ENCODE results near the gene RTP4.

Gene RTP4

GRCh38 chr3:187369089-187369447 lies 883 bp downstream of the RTP4 start:
- H3K4me1 ChIP-seq (ENCODE audit: insufficient read depth, insufficient read length) = no peaks in the 10 kb centered on the region
- no peaks in the 10 kb centered on the region for H3K27me3 ChIP-seq (ENCODE audit: insufficient read depth, insufficient read length)
- no peaks in the 10 kb centered on the region; the same call in 1 of the 2 replicates for H3K9me3 ChIP-seq (ENCODE audit: insufficient read depth, low read length)
- no peak overlapping the region for H3K9ac ChIP-seq (ENCODE audit: insufficient read length, low read depth)
- no peak for TF ChIP-seq SUZ12 (IDR thresholded peaks at IDR 0.05; ENCODE audit: extremely low read depth, insufficient read depth, insufficient read length)
- TF ChIP-seq ZNF274 (IDR thresholded peaks at IDR 0.05; ENCODE audit: low read depth, low read length) = no peak
- no peak for TF ChIP-seq YY1 (IDR thresholded peaks at IDR 0.05; ENCODE audit: insufficient read depth, insufficient read length)
- H3K4me3 ChIP-seq (ENCODE audit: insufficient read length, low read depth) = no peak overlapping the region
- H3K36me3 ChIP-seq (ENCODE audit: insufficient read depth, insufficient read length, low read length) = no peaks in the 10 kb centered on the region
- DNase-seq (ENCODE audit: low read depth, low spot score) = no peak

- H3K27me3 ChIP-seq (ENCODE audit: insufficient read depth, insufficient read length) = no peaks in the 10 kb centered on the region
- no peaks in the 10 kb centered on the region; the same call in 1 of the 2 replicates for H3K9me3 ChIP-seq (ENCODE audit: insufficient read depth, low read length)
- no peak overlapping the region for H3K9ac ChIP-seq (ENCODE audit: insufficient read length, low read depth)
- TF ChIP-seq ZNF274 (IDR thresholded peaks at IDR 0.05; ENCODE audit: low read depth, low read length) (no peak), YY1 (IDR thresholded peaks at IDR 0.05; ENCODE audit: insufficient read depth, insufficient read length) (no peak), SUZ12 (IDR thresholded peaks at IDR 0.05; ENCODE audit: extremely low read depth, insufficient read depth, insufficient read length) (no peak)
- no peaks in the 10 kb centered on the region for H3K4me1 ChIP-seq (ENCODE audit: insufficient read depth, insufficient read length)
- no peak overlapping the region for H3K4me3 ChIP-seq (ENCODE audit: insufficient read length, low read depth)
- no peaks in the 10 kb centered on the region for H3K36me3 ChIP-seq (ENCODE audit: insufficient read depth, insufficient read length, low read length)
- DNase-seq (ENCODE audit: low read depth, low spot score) = no peak
Observed at GRCh38 chr3:187370051-187370450, 1.9 kb downstream of the RTP4 start.

GRCh38 chr3:187375581-187375980 lies 7.4 kb downstream of the RTP4 start:
- Histone ChIP-seq H3K9me3 (ENCODE audit: insufficient read depth, low read length) (no peaks in the 10 kb centered on the region), H3K36me3 (ENCODE audit: insufficient read depth, insufficient read length, low read length) (no peaks in the 10 kb centered on the region), H3K27me3 (ENCODE audit: insufficient read depth, insufficient read length) (no peaks in the 10 kb centered on the region), H3K4me1 (ENCODE audit: insufficient read depth, insufficient read length) (no peaks in the 10 kb centered on the region), H3K4me3 (ENCODE audit: insufficient read length, low read depth) (no peak overlapping the region), H3K9ac (ENCODE audit: insufficient read length, low read depth) (no peak overlapping the region)
- no peak for TF ChIP-seq YY1 (IDR thresholded peaks at IDR 0.05; ENCODE audit: insufficient read depth, insufficient read length)
- TF ChIP-seq ZNF274 (IDR thresholded peaks at IDR 0.05; ENCODE audit: low read depth, low read length) = no peak
- no peak for TF ChIP-seq SUZ12 (IDR thresholded peaks at IDR 0.05; ENCODE audit: extremely low read depth, insufficient read depth, insufficient read length)
- DNase-seq (ENCODE audit: low read depth, low spot score) = no peak

- no peaks in the 10 kb centered on the region for H3K9me3 ChIP-seq (ENCODE audit: insufficient read depth, low read length)
- H3K9ac ChIP-seq (ENCODE audit: insufficient read length, low read depth) = no peak overlapping the region
- no peaks in the 10 kb centered on the region for H3K4me1 ChIP-seq (ENCODE audit: insufficient read depth, insufficient read length)
- DNase-seq (ENCODE audit: low read depth, low spot score) = no peak
- no peak for TF ChIP-seq ZNF274 (IDR thresholded peaks at IDR 0.05; ENCODE audit: low read depth, low read length)
- TF ChIP-seq SUZ12 (IDR thresholded peaks at IDR 0.05; ENCODE audit: extremely low read depth, insufficient read depth, insufficient read length) = no peak
- no peak for TF ChIP-seq YY1 (IDR thresholded peaks at IDR 0.05; ENCODE audit: insufficient read depth, insufficient read length)
- H3K27me3 ChIP-seq (ENCODE audit: insufficient read depth, insufficient read length) = no peaks in the 10 kb centered on the region
- no peak overlapping the region for H3K4me3 ChIP-seq (ENCODE audit: insufficient read length, low read depth)
- no peaks in the 10 kb centered on the region for H3K36me3 ChIP-seq (ENCODE audit: insufficient read depth, insufficient read length, low read length)
Observed at GRCh38 chr3:187377842-187378241, 9.7 kb downstream of the RTP4 start.

GRCh38 chr3:187382609-187383151 lies 14.5 kb downstream of the RTP4 start:
- Histone ChIP-seq H3K9me3 (ENCODE audit: insufficient read depth, low read length) (no peaks in the 10 kb centered on the region), H3K36me3 (ENCODE audit: insufficient read depth, insufficient read length, low read length) (no peaks in the 10 kb centered on the region), H3K27me3 (ENCODE audit: insufficient read depth, insufficient read length) (no peaks in the 10 kb centered on the region), H3K4me3 (ENCODE audit: insufficient read length, low read depth) (no peak overlapping the region), H3K4me1 (ENCODE audit: insufficient read depth, insufficient read length) (peaks cover 4% of the 10 kb centered on the region), H3K9ac (ENCODE audit: insufficient read length, low read depth) (no peak overlapping the region)
- DNase-seq (ENCODE audit: low read depth, low spot score) = no peak
- TF ChIP-seq ZNF274 (IDR thresholded peaks at IDR 0.05; ENCODE audit: low read depth, low read length) (no peak), YY1 (IDR thresholded peaks at IDR 0.05; ENCODE audit: insufficient read depth, insufficient read length) (no peak), SUZ12 (IDR thresholded peaks at IDR 0.05; ENCODE audit: extremely low read depth, insufficient read depth, insufficient read length) (no peak)

GRCh38 chr3:187383246-187383645 lies 15.1 kb downstream of the RTP4 start:
- Histone ChIP-seq H3K4me1 (ENCODE audit: insufficient read depth, insufficient read length) (peaks cover 4% of the 10 kb centered on the region), H3K27me3 (ENCODE audit: insufficient read depth, insufficient read length) (no peaks in the 10 kb centered on the region), H3K36me3 (ENCODE audit: insufficient read depth, insufficient read length, low read length) (no peaks in the 10 kb centered on the region), H3K4me3 (ENCODE audit: insufficient read length, low read depth) (no peak overlapping the region), H3K9ac (ENCODE audit: insufficient read length, low read depth) (no peak overlapping the region), H3K9me3 (ENCODE audit: insufficient read depth, low read length) (no peaks in the 10 kb centered on the region)
- TF ChIP-seq ZNF274 (IDR thresholded peaks at IDR 0.05; ENCODE audit: low read depth, low read length) (no peak), YY1 (IDR thresholded peaks at IDR 0.05; ENCODE audit: insufficient read depth, insufficient read length) (no peak), SUZ12 (IDR thresholded peaks at IDR 0.05; ENCODE audit: extremely low read depth, insufficient read depth, insufficient read length) (no peak)
- no peak for DNase-seq (ENCODE audit: low read depth, low spot score)

GRCh38 chr3:187385296-187385695 lies 17.1 kb downstream of the RTP4 start:
- Histone ChIP-seq H3K9me3 (ENCODE audit: insufficient read depth, low read length) (0 out of 2 replicates have a peak, but pooled peaks cover 7% of the 10 kb centered on the region), H3K27me3 (ENCODE audit: insufficient read depth, insufficient read length) (no peaks in the 10 kb centered on the region), H3K36me3 (ENCODE audit: insufficient read depth, insufficient read length, low read length) (no peaks in the 10 kb centered on the region), H3K4me3 (ENCODE audit: insufficient read length, low read depth) (no peak overlapping the region), H3K4me1 (ENCODE audit: insufficient read depth, insufficient read length) (peaks cover 4% of the 10 kb centered on the region), H3K9ac (ENCODE audit: insufficient read length, low read depth) (no peak overlapping the region)
- TF ChIP-seq YY1 (IDR thresholded peaks at IDR 0.05; ENCODE audit: insufficient read depth, insufficient read length) (no peak), SUZ12 (IDR thresholded peaks at IDR 0.05; ENCODE audit: extremely low read depth, insufficient read depth, insufficient read length) (no peak), ZNF274 (IDR thresholded peaks at IDR 0.05; ENCODE audit: low read depth, low read length) (no peak)
- no peak for DNase-seq (ENCODE audit: low read depth, low spot score)

All from NT2/D1 (cell line).